GM12878 (cell line): Measurements from ENCODE around the gene NAA35. TPM values are rescaled to one million over a fixed set of nuclear protein-coding genes. Genes with fewer than 3 reads are reported as not detected.

Experiments
- ATAC-seq: fragments of 200-7000 bp; cut with Tn5 transposase; 3 replicates; pipeline ENCODE4 v1.9.1; 2020; ENCODE audit warnings: mild to moderate bottlenecking, moderate library complexity
- BruUV-seq: library from RNA; stranded (reverse); fragments of 400-500 nt; replicated peaks from 2 replicates; lab custom pipeline; 2021; lab: Mats Ljungman, UMichigan
- CTCF ChIA-PET: fragments of 300-600 bp; sonication (Branson Sonifier 250); formaldehyde crosslinking; extraction: SDS; loops from one replicate; lab custom pipeline; 2021; ENCODE audit warnings: inconsistent platforms; lab: Yijun Ruan, JAX
- POLR2A ChIA-PET: fragments of 350-600 bp; formaldehyde crosslinking; extraction: SDS; loops from one replicate; lab custom pipeline; 2021; ENCODE audit warnings: inconsistent platforms; lab: Charles Lee
- RAD21 ChIA-PET: fragments of 300-600 bp; sonication (Branson Sonifier 250); formaldehyde crosslinking; loops from one replicate; lab custom pipeline; 2023; ENCODE audit warnings: antibody characterized with exemption; ENCODE audit not compliant: unreplicated experiment; lab: Charles Lee
- SMC1A ChIA-PET: fragments of 300-600 bp; sonication (Branson Sonifier 250); formaldehyde crosslinking; loops from one replicate; lab custom pipeline; 2023; ENCODE audit not compliant: unreplicated experiment, uncharacterized antibody; lab: Charles Lee
- DNase-seq: peaks from one replicate; pipeline ENCODE4 v3.0.0-alpha.2; 2011; ENCODE audit warnings: low read depth, low spot score
- FAIRE-seq: peaks from 3 replicates; lab custom pipeline; 2011; peaks lifted over from hg19 to GRCh38; lab: Jason Lieb, UNC
- H2AFZ ChIP-seq: 2 replicates; pipeline ENCODE4 v1.6.0; 2011; ENCODE audit warnings: low read depth, low read length, control low read depth; ENCODE audit not compliant: control insufficient read depth
- H3K27ac ChIP-seq: 2 replicates; pipeline ENCODE4 v1.5.1; 2011; ENCODE audit warnings: control low read depth; ENCODE audit not compliant: control insufficient read depth, insufficient read depth
- H3K27me3 ChIP-seq, 2 experiments: replicated peaks in 1 of 2; 2 replicates each; pipeline versions ENCODE4 v1.6.0 to v1.6.1; 2011; ENCODE audit warnings: low read length in 1 of 2; ENCODE audit not compliant: control insufficient read depth in 2 of 2, insufficient read depth in 2 of 2
- H3K36me3 ChIP-seq, 2 experiments: 2 replicates each; pipeline ENCODE4 v1.5.1; 2011; ENCODE audit warnings: low read length in 1 of 2; ENCODE audit not compliant: control insufficient read depth in 2 of 2, insufficient read depth in 2 of 2
- H3K4me1 ChIP-seq: 2 replicates; pipeline ENCODE4 v1.6.1; 2011; ENCODE audit warnings: mild to moderate bottlenecking, low read length, moderate library complexity, mixed read lengths; ENCODE audit not compliant: control insufficient read depth, insufficient read depth
- H3K4me2 ChIP-seq: 2 replicates; pipeline ENCODE4 v1.6.0; 2011; ENCODE audit warnings: control low read depth; ENCODE audit not compliant: control insufficient read depth, insufficient read depth
- H3K4me3 ChIP-seq: fragments of 200-600 bp; sonication (generic); 2 replicates; pipeline ENCODE4 v1.5.1; 2016
- H3K79me2 ChIP-seq: 2 replicates; pipeline ENCODE4 v1.6.0; 2011; ENCODE audit warnings: low read length; ENCODE audit not compliant: control insufficient read depth, insufficient read depth
- H3K9ac ChIP-seq: 2 replicates; pipeline ENCODE4 v1.8.0; 2011; ENCODE audit warnings: low read length, control low read depth, mixed read lengths; ENCODE audit not compliant: control insufficient read depth, insufficient read depth
- H3K9me3 ChIP-seq: replicated peaks from 3 replicates; pipeline ENCODE4 v1.5.1; 2011; ENCODE audit warnings: mild to moderate bottlenecking, low read length; ENCODE audit not compliant: control insufficient read depth, insufficient read depth
- H4K20me1 ChIP-seq: 2 replicates; pipeline ENCODE4 v1.6.0; 2011; ENCODE audit not compliant: control insufficient read depth, insufficient read depth
- CHD1 ChIP-seq: IDR thresholded peaks from 2 replicates; pipeline ENCODE4 v1.6.1; 2012; ENCODE audit warnings: low read depth, low read length, improper control_type of control experiment
- EZH2 ChIP-seq: IDR thresholded peaks from 2 replicates; pipeline ENCODE4 v1.6.1; 2012; ENCODE audit warnings: low read depth, mild to moderate bottlenecking, control low read depth, inconsistent platforms, low read length, borderline replicate concordance; ENCODE audit not compliant: control insufficient read depth
- GATAD2B ChIP-seq: fragments of 450-650 bp; conservative IDR thresholded peaks from 2 replicates; pipeline ENCODE4 v1.6.1; 2017; ENCODE audit warnings: low read depth, mild to moderate bottlenecking, moderate library complexity
- HDAC2 ChIP-seq: fragments of 200-600 bp; sonication (generic); IDR thresholded peaks from 2 replicates; pipeline ENCODE4 v1.6.1; 2017
- JUNB ChIP-seq: IDR thresholded peaks from 2 replicates; pipeline ENCODE4 v1.6.1; 2016; ENCODE audit warnings: antibody characterized with exemption, mild to moderate bottlenecking
- MLLT1 ChIP-seq: fragments of 450-650 bp; IDR thresholded peaks from 2 replicates; pipeline ENCODE4 v1.6.1; 2016; ENCODE audit warnings: mild to moderate bottlenecking
- NFXL1 ChIP-seq: fragments of 450-650 bp; IDR thresholded peaks from 2 replicates; pipeline ENCODE4 v1.6.1; 2017; ENCODE audit warnings: antibody characterized with exemption, mild to moderate bottlenecking, borderline replicate concordance
- POLR2AphosphoS2 ChIP-seq: IDR thresholded peaks from 2 replicates; pipeline ENCODE4 v1.6.1; 2011; ENCODE audit warnings: low read depth, mild to moderate bottlenecking, low read length, improper control_type of control experiment, moderate library complexity
- RAD51 ChIP-seq: fragments of 450-650 bp; IDR thresholded peaks from 2 replicates; pipeline ENCODE4 v1.6.1; 2016; ENCODE audit warnings: moderate library complexity, mild to moderate bottlenecking, inconsistent platforms
- REST ChIP-seq: IDR thresholded peaks from 2 replicates; pipeline ENCODE4 v1.6.1; 2012; ENCODE audit warnings: mild to moderate bottlenecking, low read depth, low read length
- RUNX3 ChIP-seq: IDR thresholded peaks from 2 replicates; pipeline ENCODE4 v1.6.1; 2012; ENCODE audit warnings: low read length, inconsistent platforms
- STAT3 ChIP-seq: IDR thresholded peaks from 2 replicates; pipeline ENCODE4 v1.6.1; 2011; ENCODE audit warnings: low read depth, low read length, improper control_type of control experiment
- TCF12 ChIP-seq: IDR thresholded peaks from 2 replicates; pipeline ENCODE4 v1.6.1; 2011; ENCODE audit warnings: low read depth, mild to moderate bottlenecking, low read length
- TCF3 ChIP-seq: IDR thresholded peaks from 2 replicates; pipeline ENCODE4 v1.6.1; 2012; ENCODE audit warnings: low read depth, mild to moderate bottlenecking, low read length, borderline replicate concordance; ENCODE audit not compliant: insufficient read depth
- WGBS: methylation state at CpG from one replicate; pipeline ENCODE4 v1.1.6; 2016; ENCODE audit warnings: low lambda C conversion rate; ENCODE audit not compliant: insufficient replicate concordance, insufficient coverage; ENCODE audit errors: missing lambda C conversion rate; 5-methylcytosine and 5-hydroxymethylcytosine counted together
- in situ Hi-C: fragments of 300-500 bp; cut with MboI; formaldehyde crosslinking; loops from 9 replicates; pipeline ENCODE4 v1.14.3; 2018; ENCODE audit warnings: mixed read lengths
- intact Hi-C: fragments of 100-400 bp; cut with micrococcal nuclease; formaldehyde crosslinking; loops from one replicate; pipeline ENCODE4 v1.14.2; 2022; ENCODE audit not compliant: unreplicated experiment
- polyA plus RNA-seq, 11 experiments: library from polyadenylated mRNA; depleted of rRNA in 4 of 11; unstranded in 6 of 11; stranded (reverse) in 5 of 11; fragments of >200 nt; fragmentation: Nextera tagmentation in 4 of 11; fragmentation: Illumina TruSeq in 1 of 11; extraction: Ambion mirVana in 4 of 11; extraction: Trizol in 1 of 11; gene quantifications; 1 replicate in 1 of 11; 2 replicates in 10 of 11; pipeline versions ENCODE4 v1.2.1 to v1.2.3, GENCODE V29; 2011 to 2016; ENCODE audit warnings: inconsistent platforms in 2 of 11, missing spikeins in 2 of 11, low read depth in 1 of 11
- total RNA-seq, 4 experiments: library from RNA; depleted of rRNA in 3 of 4; stranded (reverse); fragments of >200 nt in 3 of 4; fragmentation: Illumina TruSeq in 1 of 4; extraction: Trizol in 1 of 4; gene quantifications; 2 replicates each; pipeline versions ENCODE4 v1.2.1 to v1.2.3, GENCODE V29; 2013 to 2021
- TF ChIP-seq, protein P1 (sequence below): IDR thresholded peaks from 2 replicates; pipeline ENCODE4 v1.6.1; 2012; ENCODE audit warnings: low read depth, low read length, improper control_type of control experiment

NAA35 gene
- total and polyA plus RNA-seq, 10 of the 15 experiments (the other 5 are each of a cell fraction or from before 2014, with no cell fraction given): 15.5 to 38.0 (median 26.9) TPM

- TF ChIP-seq HDAC2 (no peak), EZH2 (no peak), GATAD2B (no peak), STAT3 (no peak), TCF12 (no peak), RAD51 (no peak), TCF3 (no peak)
Measured at GRCh38 chr9:85941966-85942912, 1.3 kb downstream of the NAA35 start (continued).

DNA sequence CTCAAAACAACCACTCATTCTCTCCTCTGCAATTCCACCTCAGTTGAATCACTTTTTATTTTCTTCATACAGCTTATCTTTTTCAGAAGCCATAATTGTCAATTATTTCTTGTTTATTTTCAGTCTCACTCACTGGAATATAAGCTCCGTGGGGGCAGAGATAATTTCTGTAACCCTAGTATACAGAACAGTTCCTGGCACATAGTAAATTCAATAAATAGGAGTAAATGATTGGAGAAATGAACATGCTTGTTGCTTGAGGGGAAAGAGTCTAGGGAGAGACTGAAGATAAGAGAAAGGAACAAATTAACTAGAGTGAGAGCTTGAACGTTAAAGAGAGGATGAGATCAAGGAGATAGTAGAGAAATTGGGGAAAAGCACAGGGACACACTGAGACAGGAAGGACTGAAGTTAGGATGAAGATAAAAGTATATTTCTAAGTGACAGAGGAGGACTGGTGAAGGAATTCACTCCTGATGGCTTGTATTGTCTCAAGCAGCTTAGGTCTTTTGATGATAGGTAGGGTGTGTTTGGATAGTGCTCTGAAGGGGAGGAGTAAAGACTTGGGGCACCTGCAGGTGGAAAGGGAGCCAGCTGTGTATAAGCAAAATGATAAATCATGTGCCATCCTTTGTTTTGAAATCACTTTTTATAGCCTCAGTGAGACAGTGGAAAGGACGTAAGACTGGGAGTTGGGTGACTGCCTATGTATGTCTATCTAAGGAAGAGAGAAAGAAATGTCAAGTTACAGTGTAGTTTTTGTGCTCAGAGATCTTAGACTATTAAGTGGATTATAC lies 2.2 kb downstream of the NAA35 start:
- peaks cover 62% of the 10 kb centered on the region for H3K79me2 ChIP-seq
- peaks cover 0 to 7% of the 10 kb centered on the region in 2 experiments; a peak in 2 of 4 replicates for H3K36me3 ChIP-seq
- intact Hi-C loops (loop anchor here (5.0 kb wide), 1 partner anchor 201 kb away; the partner anchor contains the start of gene AGTPBP1), in situ Hi-C loops (no loop called here)
- no peak for FAIRE-seq
- no peaks in the 10 kb centered on the region for H4K20me1 ChIP-seq
- ATAC-seq: no peak
- peak overlapping the region; percentile 95 for H3K9ac ChIP-seq
- TSS peak; percentile 60 for BruUV-seq
- CTCF ChIA-PET: interaction anchor here (0.9 kb wide), 1 partner anchor 39 kb away, joined by 3 read pairs; no protein-coding TSS in a partner anchor
- no peak overlapping the region for H3K27ac ChIP-seq
- no peaks in the 10 kb centered on the region; the same call in 2 of the 3 replicates for H3K9me3 ChIP-seq
- POLR2A ChIA-PET: no interaction called here
- SMC1A ChIA-PET: interaction anchor here (0.7 to 1.1 kb wide), 3 partner anchors 66 to 260 kb away, joined by 3 read pairs; no protein-coding TSS in a partner anchor
- H3K27me3 ChIP-seq: no peaks in the 10 kb centered on the region
- no peak overlapping the region for H2AFZ ChIP-seq
- peak overlapping the region; percentile 87 for H3K4me3 ChIP-seq
- peak overlapping the region; percentile 97 for H3K4me2 ChIP-seq
- DNase-seq: no peak
- WGBS: 60% methylated on average over 3 of the region's 3 CpGs
- H3K4me1 ChIP-seq: 0 out of 2 replicates have a peak, but pooled peaks cover 4% of the 10 kb centered on the region
- RAD21 ChIA-PET: no interaction called here
- no peak for TF ChIP-seq CHD1
- no peak for TF ChIP-seq REST
- TF ChIP-seq JUNB: no peak
- no peak for TF ChIP-seq POLR2AphosphoS2
- no peak for TF ChIP-seq NFXL1
- TF ChIP-seq, protein P1, sequence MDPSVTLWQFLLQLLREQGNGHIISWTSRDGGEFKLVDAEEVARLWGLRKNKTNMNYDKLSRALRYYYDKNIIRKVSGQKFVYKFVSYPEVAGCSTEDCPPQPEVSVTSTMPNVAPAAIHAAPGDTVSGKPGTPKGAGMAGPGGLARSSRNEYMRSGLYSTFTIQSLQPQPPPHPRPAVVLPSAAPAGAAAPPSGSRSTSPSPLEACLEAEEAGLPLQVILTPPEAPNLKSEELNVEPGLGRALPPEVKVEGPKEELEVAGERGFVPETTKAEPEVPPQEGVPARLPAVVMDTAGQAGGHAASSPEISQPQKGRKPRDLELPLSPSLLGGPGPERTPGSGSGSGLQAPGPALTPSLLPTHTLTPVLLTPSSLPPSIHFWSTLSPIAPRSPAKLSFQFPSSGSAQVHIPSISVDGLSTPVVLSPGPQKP: no peak
- TF ChIP-seq MLLT1: no peak
- TF ChIP-seq RUNX3: no peak
